NCI-H2196 treated with DMSO at 0.1 percent for 48 hours (cell line): ENCODE data around the gene FOXL2NB.
A peak's percentile ranks its signal among the peaks of the same experiment; 100 is the strongest.

Experiments
- DNase-seq: peaks from one replicate; lab custom pipeline; 2025; ENCODE audit not compliant: unreplicated experiment; lab: John Stamatoyannopoulos, UW

Gene FOXL2NB

GRCh38 chr3:138944929-138945708 lies 1.9 kb upstream of the FOXL2NB start:
- no peak for DNase-seq

- peak; percentile 55 for DNase-seq
Measured at GRCh38 chr3:138945709-138946662, 1.0 kb upstream of the FOXL2NB start.

- no peak for DNase-seq
Measured at GRCh38 chr3:138947495-138948121, 591 bp downstream of the FOXL2NB start.

GRCh38 chr3:138948371-138949001 lies 1.5 kb downstream of the FOXL2NB start:
- no peak for DNase-seq

GRCh38 chr3:138949002-138949418 lies 2.0 kb downstream of the FOXL2NB start:
- no peak for DNase-seq

GRCh38 chr3:138949445-138950005 lies 2.5 kb downstream of the FOXL2NB start:
- no peak for DNase-seq

- no peak for DNase-seq
Measured at GRCh38 chr3:138950006-138950644, 3.1 kb downstream of the FOXL2NB start.

- no peak for DNase-seq
Measured at GRCh38 chr3:138950701-138951100, 3.7 kb downstream of the FOXL2NB start.

- no peak for DNase-seq
Measured at GRCh38 chr3:138960417-138960852, 13.4 kb downstream of the FOXL2NB start.

- no peak for DNase-seq
Measured at GRCh38 chr3:138962854-138963560, 16.0 kb downstream of the FOXL2NB start.

- no peak for DNase-seq
Measured at GRCh38 chr3:138964264-138964663, 17.2 kb downstream of the FOXL2NB start.

GRCh38 chr3:138964923-138965322 lies 17.9 kb downstream of the FOXL2NB start:
- no peak for DNase-seq

GRCh38 chr3:138971766-138972320 lies 24.8 kb downstream of the FOXL2NB start:
- no peak for DNase-seq

GRCh38 chr3:138972941-138973340 lies 25.9 kb downstream of the FOXL2NB start:
- no peak for DNase-seq

- DNase-seq, result no peak
Measured at GRCh38 chr3:138974462-138974861, 27.4 kb downstream of the FOXL2NB start.

GRCh38 chr3:138975351-138975750 lies 28.3 kb downstream of the FOXL2NB start:
- DNase-seq, result no peak

- DNase-seq, result no peak
Measured at GRCh38 chr3:138976047-138976446, 29.0 kb downstream of the FOXL2NB start.

GRCh38 chr3:138984816-138985215 lies 37.8 kb downstream of the FOXL2NB start:
- no peak for DNase-seq

- no peak for DNase-seq
Measured at GRCh38 chr3:138985932-138986331, 38.9 kb downstream of the FOXL2NB start.
